Gastroesophageal sphincter (tissue), 3 donors: ENCODE measurements around the gene AIFM3.

Experiments
- CTCF ChIP-seq, 4 experiments: fragments of 200-600 bp in 2 of 4; fragments of 450-650 bp in 2 of 4; sonication (generic) in 1 of 4; IDR thresholded peaks; one replicate each; pipeline ENCODE4 v1.5.1; 2017 to 2019; ENCODE audit warnings: antibody characterized with exemption in 4 of 4, mild to moderate bottlenecking in 2 of 4, moderate library complexity in 2 of 4
- EP300 ChIP-seq: sonication (generic); formaldehyde crosslinking; IDR thresholded peaks from one replicate; pipeline ENCODE4 v1.6.1; 2017; ENCODE audit warnings: antibody characterized with exemption, mild to moderate bottlenecking

GRCh38 chr22:20977019-20977418 is 10.0 kb downstream of the AIFM3 start:
- TF ChIP-seq CTCF (IDR thresholded peaks at IDR 0.05) (no peak), EP300 (no peak)
